PFSK-1 (cell line): ENCODE measurements around the gene MXD1.

ENCODE experiments used
- FOXP2 ChIP-seq: optimal IDR thresholded peaks from 2 replicates; pipeline ENCODE3; 2011; ENCODE audit warnings: borderline replicate concordance, control low read depth, inconsistent platforms; ENCODE audit not compliant: insufficient read depth; ENCODE audit errors: extremely low read length, extremely low read depth
- POLR2AphosphoS5 ChIP-seq: IDR thresholded peaks from 2 replicates; pipeline ENCODE4 v1.6.1; 2012; ENCODE audit warnings: low read depth, mild to moderate bottlenecking, control low read depth, low read length, moderate library complexity
- REST ChIP-seq, 2 experiments: IDR thresholded peaks; 2 replicates each; pipeline versions ENCODE4 v1.6.1 to v1.8.0; 2011 to 2012; ENCODE audit warnings: low read depth in 2 of 2, low read length in 2 of 2, control low read depth in 1 of 2, inconsistent platforms in 1 of 2, mild to moderate bottlenecking in 1 of 2, moderate library complexity in 1 of 2; ENCODE audit not compliant: insufficient read depth in 1 of 2
- SIN3A ChIP-seq: IDR thresholded peaks from 2 replicates; pipeline ENCODE4 v1.6.1; 2012; ENCODE audit warnings: mild to moderate bottlenecking, low read length, moderate library complexity, borderline replicate concordance; ENCODE audit not compliant: insufficient read depth
- TAF1 ChIP-seq: IDR thresholded peaks from 2 replicates; pipeline ENCODE4 v1.6.1; 2012; ENCODE audit warnings: low read length, control low read depth, borderline replicate concordance; ENCODE audit not compliant: insufficient read depth

MXD1 gene

DNA sequence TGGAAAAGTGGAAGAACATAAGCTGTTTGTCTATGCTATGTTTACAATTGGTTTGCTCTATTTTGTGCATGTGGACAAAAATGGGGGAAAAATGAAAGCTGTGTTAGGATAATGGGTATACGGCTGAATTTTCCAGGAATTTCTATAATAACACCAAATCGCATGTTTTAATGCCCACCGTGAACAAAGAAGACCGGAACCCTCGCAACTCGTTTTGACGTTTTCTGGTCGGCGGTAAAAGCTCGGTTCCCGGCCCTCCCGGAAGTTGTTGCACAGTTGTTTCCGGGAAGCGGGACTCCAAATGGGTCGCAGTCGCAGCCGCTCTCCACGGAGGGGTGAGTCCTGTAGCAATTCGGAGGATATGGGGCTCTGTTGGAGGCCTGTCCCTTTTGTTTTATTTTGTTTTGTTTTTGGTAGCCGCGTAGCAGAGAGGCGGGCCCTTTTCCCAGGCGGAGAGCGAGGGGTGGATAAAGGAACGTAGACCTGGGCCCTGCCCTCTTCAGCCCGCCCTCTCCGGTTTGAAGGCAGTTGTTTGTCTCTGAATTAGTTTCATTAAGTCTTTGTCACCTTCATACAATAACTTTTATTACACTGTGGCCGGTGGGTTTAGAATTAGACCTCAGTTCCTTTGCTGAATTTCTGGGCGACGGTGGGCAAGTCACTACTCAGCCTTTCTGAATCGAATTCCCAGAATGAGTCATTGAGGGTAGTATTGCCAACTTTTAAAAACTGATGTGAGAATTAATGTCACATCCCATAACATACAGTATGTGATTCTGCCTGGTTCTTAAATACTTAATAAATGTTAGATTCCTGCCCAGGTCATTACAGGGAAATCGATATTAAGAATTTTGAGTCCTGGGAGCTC is 21.0 kb upstream of the MXD1 start, which contains the start of gene SNRNP27:
SNRNP27 (plus strand) TSS at position 273 of the 868 bp plus-strand sequence; CDS start at position 302, 29 bp downstream.
- TF ChIP-seq SIN3A: peak; percentile 76; the same call in 1 of the 2 replicates
- peak; percentile 68 to 84; a peak in 3 of 4 replicates for TF ChIP-seq REST (IDR thresholded peaks at IDR 0.05; ENCODE audit: insufficient read depth in 1 of 2, low read depth in 2 of 2, low read length in 2 of 2)
- TF ChIP-seq POLR2AphosphoS5: peak; percentile 87
- TF ChIP-seq TAF1: peak; percentile 100
- no peak for TF ChIP-seq FOXP2

GRCh38 chr2:69902213-69902922 is 12.5 kb upstream of the MXD1 start:
- TF ChIP-seq TAF1: no peak
- TF ChIP-seq POLR2AphosphoS5: no peak
- no peak for TF ChIP-seq SIN3A
- TF ChIP-seq REST (IDR thresholded peaks at IDR 0.05; ENCODE audit: insufficient read depth in 1 of 2, low read depth in 2 of 2, low read length in 2 of 2): no peak
- TF ChIP-seq FOXP2: no peak

DNA sequence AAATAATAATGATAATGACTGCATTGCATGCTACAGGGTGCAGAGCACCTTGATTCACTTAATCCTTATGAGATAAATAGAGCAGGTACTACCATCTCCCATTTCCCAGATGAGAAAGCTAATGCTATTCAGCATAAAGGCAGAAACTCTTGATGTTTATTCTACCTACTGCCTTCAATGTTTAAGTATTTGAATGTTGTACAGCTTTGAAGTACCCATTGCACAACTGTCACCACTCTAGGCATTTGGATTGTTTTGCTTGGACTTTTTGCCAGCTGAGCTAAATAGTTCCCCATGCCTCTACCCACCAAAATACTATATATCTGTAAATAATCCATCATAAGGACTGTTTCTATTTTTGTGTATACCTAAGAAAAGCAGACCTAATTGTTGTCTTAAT is 7.7 kb upstream of the MXD1 start:
- no peak for TF ChIP-seq TAF1
- TF ChIP-seq POLR2AphosphoS5: no peak
- no peak for TF ChIP-seq REST (IDR thresholded peaks at IDR 0.05; ENCODE audit: insufficient read depth in 1 of 2, low read depth in 2 of 2, low read length in 2 of 2)
- TF ChIP-seq FOXP2: no peak
- TF ChIP-seq SIN3A: no peak

DNA sequence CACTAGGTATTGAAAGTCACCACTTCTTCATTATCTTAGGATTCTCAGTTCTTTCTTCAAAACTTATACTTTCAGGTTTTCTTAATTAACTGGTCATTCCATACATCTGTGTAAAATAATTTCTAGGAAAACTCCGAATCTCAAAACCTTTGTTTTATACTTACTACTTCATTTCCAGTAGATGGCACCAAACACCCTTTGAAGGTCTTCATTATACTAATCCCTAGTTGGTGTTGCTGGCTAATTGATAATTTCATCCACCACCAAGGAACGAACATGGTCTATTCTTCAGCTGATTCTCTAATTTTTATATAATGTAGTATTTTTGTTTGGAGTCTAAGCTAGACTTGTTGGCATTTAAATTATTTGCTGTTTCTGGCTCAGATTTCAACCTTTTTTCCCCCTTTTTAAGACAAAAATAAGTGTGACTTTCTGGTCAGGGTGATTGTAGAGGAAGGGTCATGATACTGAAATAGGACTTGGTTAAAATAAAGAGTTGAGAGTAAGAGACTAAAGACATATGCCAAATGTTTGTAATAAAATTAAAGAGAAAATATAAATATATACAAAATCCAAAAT is 2.8 kb upstream of the MXD1 start:
- TF ChIP-seq REST (IDR thresholded peaks at IDR 0.05; ENCODE audit: insufficient read depth in 1 of 2, low read depth in 2 of 2, low read length in 2 of 2) (no peak), TAF1 (no peak)
